Natural killer cell (primary cell): Measurements from ENCODE around the gene FAM187B. TPM values are rescaled to one million over a fixed set of nuclear protein-coding genes. Genes with fewer than 3 reads are reported as not detected.

Source experiments
- ATAC-seq, 3 donors: fragments of 150-1000 bp in 2 of 3; fragments of 200-7000 bp in 1 of 3; cut with Tn5 transposase; 1 replicate in 1 of 3; 2 replicates in 2 of 3; pipeline ENCODE4 v1.10.0; 2021; ENCODE audit warnings: mild to moderate bottlenecking in 2 of 3, moderate library complexity in 2 of 3
- DNase-seq, 2 donors: peaks; one replicate each; pipeline versions ENCODE4 v3.0.0 to v3.0.0-alpha.2; 2013 to 2021; ENCODE audit warnings: mixed read lengths in 1 of 2
- H3K27ac ChIP-seq: one replicate; pipeline ENCODE4 v1.5.1; 2013; ENCODE audit warnings: mild to moderate bottlenecking, low read length
- H3K27me3 ChIP-seq: one replicate; pipeline ENCODE4 v1.6.1; 2013; ENCODE audit warnings: low read length; ENCODE audit not compliant: control insufficient read depth, insufficient read depth
- H3K36me3 ChIP-seq: one replicate; pipeline ENCODE4 v1.6.1; 2013; ENCODE audit warnings: low read length; ENCODE audit not compliant: control insufficient read depth, insufficient read depth
- H3K4me1 ChIP-seq: one replicate; pipeline ENCODE4 v1.6.1; 2013; ENCODE audit warnings: low read length; ENCODE audit not compliant: control insufficient read depth, insufficient read depth
- H3K4me3 ChIP-seq: one replicate; pipeline ENCODE4 v1.5.1; 2013; ENCODE audit warnings: low read length
- H3K9me3 ChIP-seq: one replicate; pipeline ENCODE4 v1.6.1; 2013; ENCODE audit warnings: low read length; ENCODE audit not compliant: control insufficient read depth, insufficient read depth
- H3K27ac Mint-ChIP-seq, 2 donors: one replicate each; pipeline ENCODE4 v1.8.0; 2022; ENCODE audit warnings: mild to moderate bottlenecking in 2 of 2, mixed read lengths in 2 of 2, moderate library complexity in 1 of 2
- H3K27me3 Mint-ChIP-seq, 2 donors: one replicate each; pipeline ENCODE4 v1.8.0; 2022; ENCODE audit warnings: low read depth in 2 of 2, mixed read lengths in 2 of 2
- H3K36me3 Mint-ChIP-seq: one replicate; pipeline ENCODE4 v1.8.0; 2022; ENCODE audit warnings: mixed read lengths
- H3K4me1 Mint-ChIP-seq, 2 donors: one replicate each; pipeline ENCODE4 v1.8.0; 2022; ENCODE audit warnings: mixed read lengths in 2 of 2
- H3K4me3 Mint-ChIP-seq: one replicate; pipeline ENCODE4 v1.8.0; 2022; ENCODE audit warnings: mild to moderate bottlenecking, moderate library complexity, mixed read lengths
- H3K9me3 Mint-ChIP-seq, 2 donors: one replicate each; pipeline ENCODE4 v1.8.0; 2022; ENCODE audit warnings: mixed read lengths in 2 of 2
- CTCF ChIP-seq: fragments of 200-600 bp; IDR thresholded peaks from one replicate; pipeline ENCODE4 v1.8.0; 2022; ENCODE audit warnings: antibody characterized with exemption
- WGBS: methylation state at CpG from one replicate; pipeline ENCODE4 v1.1.7; 2013; ENCODE audit warnings: missing lambda C conversion rate; ENCODE audit not compliant: insufficient coverage; 5-methylcytosine and 5-hydroxymethylcytosine counted together
- intact Hi-C: fragments of 100-400 bp; cut with micrococcal nuclease; formaldehyde crosslinking; loops from one replicate; pipeline ENCODE4 v1.14.2; 2022
- total RNA-seq, 4 donors: library from RNA; stranded (reverse); fragments of 120-200 nt in 1 of 4; gene quantifications; one replicate each; pipeline versions ENCODE4 v1.2.3 to v1.2.4, GENCODE V29; 2013 to 2022

Gene FAM187B
- total RNA-seq, 3 donors from 2014 or later (not counting 1 experiment from before 2014, with no cell fraction given) = not detected

GRCh38 chr19:35178701-35179100 lies 49.8 kb downstream of the FAM187B start:
- Histone ChIP-seq H3K9me3 (no peaks in the 10 kb centered on the region), H3K36me3 (no peaks in the 10 kb centered on the region), H3K27me3 (no peaks in the 10 kb centered on the region), H3K4me1 (no peaks in the 10 kb centered on the region), H3K4me3 (no peak overlapping the region), H3K27ac (no peak overlapping the region)
- 86% methylated on average over 2 of the region's 2 CpGs for WGBS
- ATAC-seq (no peak), DNase-seq (no peak)
- Mint-ChIP-seq H3K36me3 (no peaks in the 10 kb centered on the region), H3K4me1 (peaks cover 4% of the 10 kb centered on the region in 2 donors), H3K27ac (no peak overlapping the region), H3K27me3 (no peaks in the 10 kb centered on the region), H3K9me3 (no peaks in the 10 kb centered on the region), H3K4me3 (no peak overlapping the region)
- intact Hi-C loops = no loop called here
- no peak for TF ChIP-seq CTCF

GRCh38 chr19:35177377-35178274 lies 50.9 kb downstream of the FAM187B start:
- Mint-ChIP-seq H3K9me3 (no peaks in the 10 kb centered on the region), H3K4me1 (peaks cover 8% of the 10 kb centered on the region in 2 donors), H3K27me3 (no peaks in the 10 kb centered on the region), H3K27ac (no peak overlapping the region), H3K4me3 (no peak overlapping the region), H3K36me3 (no peaks in the 10 kb centered on the region)
- no peak for TF ChIP-seq CTCF
- no peak overlapping the region for H3K4me3 ChIP-seq
- peak in 1 of 2 donors; percentile 22 for DNase-seq
- no peak overlapping the region for H3K27ac ChIP-seq
- intact Hi-C loops = no loop called here
- no peaks in the 10 kb centered on the region for H3K36me3 ChIP-seq
- no peaks in the 10 kb centered on the region for H3K4me1 ChIP-seq
- H3K9me3 ChIP-seq = no peaks in the 10 kb centered on the region
- WGBS = 75% methylated on average over 5 of the region's 7 CpGs
- peak in 2 of 3 donors; percentile 53 to 61 for ATAC-seq
- H3K27me3 ChIP-seq = no peaks in the 10 kb centered on the region

GRCh38 chr19:35176181-35176570 lies 52.4 kb downstream of the FAM187B start:
- Mint-ChIP-seq H3K4me1 (peaks cover 20% of the 10 kb centered on the region in 2 donors), H3K4me3 (no peak overlapping the region), H3K36me3 (no peaks in the 10 kb centered on the region), H3K27me3 (no peaks in the 10 kb centered on the region), H3K9me3 (no peaks in the 10 kb centered on the region), H3K27ac (no peak overlapping the region)
- Histone ChIP-seq H3K4me1 (peaks cover 10% of the 10 kb centered on the region), H3K27ac (no peak overlapping the region), H3K4me3 (no peak overlapping the region), H3K9me3 (no peaks in the 10 kb centered on the region), H3K27me3 (no peaks in the 10 kb centered on the region), H3K36me3 (no peaks in the 10 kb centered on the region)
- ATAC-seq = no peak
- DNase-seq = no peak
- WGBS = 90% methylated on average over 3 of the region's 3 CpGs
- TF ChIP-seq CTCF = no peak
- intact Hi-C loops = no loop called here

Other genes starting within 250 kb of the FAM187B start
- gene GRAMD1A, start 228.4 kb downstream of the FAM187B start, total RNA-seq = 10 to 100 TPM; 57.6 to 80.3 (median 66.6) TPM
- gene SCN1B, start 198.3 kb downstream of the FAM187B start, total RNA-seq = 1 to 10 TPM in 2 of 3 donors, under 1 TPM in 1; 0.94 to 1.5 (median 1.1) TPM
- not detected for gene HPN, start 187.0 kb downstream of the FAM187B start, total RNA-seq
- gene FXYD3, start 112.9 kb downstream of the FAM187B start, total RNA-seq = not detected
- under 1 TPM in 2 of 3 donors, not detected in 1; 0.49 to 0.72 TPM for gene LGI4, start 93.7 kb downstream of the FAM187B start, total RNA-seq
- not detected for gene FXYD1, start 89.9 kb downstream of the FAM187B start, total RNA-seq
- 1 to 10 TPM; 4.0 to 5.4 (median 4.9) TPM for gene FXYD7, start 85.5 kb downstream of the FAM187B start, total RNA-seq
- 100 to 1,000 TPM; 226 to 270 (median 231) TPM for gene FXYD5, start 74.0 kb downstream of the FAM187B start, total RNA-seq
- 1 to 10 TPM; 3.4 to 6.9 (median 6.7) TPM for gene LSR, start 20.3 kb upstream of the FAM187B start, total RNA-seq
- 100 to 1,000 TPM; 243 to 253 (median 250) TPM for gene USF2, start 40.2 kb upstream of the FAM187B start, total RNA-seq
- 1 to 10 TPM in 1 of 3 donors, under 1 TPM in 2; 0.34 to 1.5 (median 0.45) TPM for gene HAMP, start 53.8 kb upstream of the FAM187B start, total RNA-seq
- gene MAG, start 63.4 kb upstream of the FAM187B start, total RNA-seq = not detected
- 1 to 10 TPM; 4.3 to 7.0 (median 6.0) TPM for gene CD22, start 100.4 kb upstream of the FAM187B start, total RNA-seq
- under 1 TPM in 2 of 3 donors, not detected in 1; 0.30 to 0.47 TPM for gene FFAR1, start 119.2 kb upstream of the FAM187B start, total RNA-seq
- gene FFAR3, start 129.7 kb upstream of the FAM187B start, total RNA-seq = 1 to 10 TPM in 1 of 3 donors, under 1 TPM in 1, not detected in 1; 0.92 to 2.7 TPM
- gene GPR42, start 142.3 kb upstream of the FAM187B start, total RNA-seq = 1 to 10 TPM in 1 of 3 donors, under 1 TPM in 1, not detected in 1; 0.19 to 1.5 TPM
- 1 to 10 TPM in 2 of 3 donors, under 1 TPM in 1; 0.70 to 8.6 (median 1.6) TPM for gene FFAR2, start 219.5 kb upstream of the FAM187B start, total RNA-seq